ENCODE data around the gene BCL6. TPM values are rescaled to one million over a fixed set of nuclear protein-coding genes. Genes with fewer than 3 reads are reported as not detected.

Gene BCL6
- total RNA-seq, 1 experiment from 2014 or later = 6.2 TPM

GRCh38 chr3:187743195-187744141 is 1.8 kb downstream of the BCL6 start:
- H3K4me3 ChIP-seq = peak overlapping the region; percentile 66
- H3K36me3 ChIP-seq = no peaks in the 10 kb centered on the region
- peak; percentile 39 for DNase-seq
- no peaks in the 10 kb centered on the region for H3K27me3 ChIP-seq
- H3K9me3 ChIP-seq = no peaks in the 10 kb centered on the region

- no peaks in the 10 kb centered on the region for H3K9me3 ChIP-seq
- no peak for DNase-seq
- peak overlapping the region; percentile 43; the same call in 1 of the 2 replicates for H3K4me3 ChIP-seq
- H3K27me3 ChIP-seq = no peaks in the 10 kb centered on the region
- no peaks in the 10 kb centered on the region for H3K36me3 ChIP-seq
Measured at GRCh38 chr3:187742351-187743171, 2.7 kb downstream of the BCL6 start.

- H3K36me3 ChIP-seq = no peaks in the 10 kb centered on the region
- DNase-seq = peak; percentile 58
- H3K4me3 ChIP-seq = peak overlapping the region; percentile 43
- no peaks in the 10 kb centered on the region for H3K9me3 ChIP-seq
- no peaks in the 10 kb centered on the region for H3K27me3 ChIP-seq
Measured at GRCh38 chr3:187741403-187742350, 3.6 kb downstream of the BCL6 start.

- Histone ChIP-seq H3K27me3 (no peaks in the 10 kb centered on the region), H3K4me3 (peak overlapping the region; percentile 43), H3K36me3 (peaks cover 3% of the 10 kb centered on the region; the same call in 1 of the 2 replicates), H3K9me3 (no peaks in the 10 kb centered on the region)
- DNase-seq = peak; percentile 65
Measured at GRCh38 chr3:187740421-187741399, 4.6 kb downstream of the BCL6 start.

- Histone ChIP-seq H3K9me3 (no peaks in the 10 kb centered on the region), H3K27me3 (no peaks in the 10 kb centered on the region), H3K36me3 (peaks cover 3% of the 10 kb centered on the region; the same call in 1 of the 2 replicates), H3K4me3 (peak overlapping the region; percentile 43)
- DNase-seq = peak; percentile 82
Measured at GRCh38 chr3:187739561-187740332, 5.5 kb downstream of the BCL6 start.

- H3K27me3 ChIP-seq = no peaks in the 10 kb centered on the region
- no peak for DNase-seq
- peaks cover 8% of the 10 kb centered on the region for H3K36me3 ChIP-seq
- peak overlapping the region; percentile 43 for H3K4me3 ChIP-seq
- no peaks in the 10 kb centered on the region for H3K9me3 ChIP-seq
Measured at GRCh38 chr3:187739094-187739560, 6.1 kb downstream of the BCL6 start.

GRCh38 chr3:187738331-187739093 is 6.8 kb downstream of the BCL6 start:
- no peaks in the 10 kb centered on the region for H3K9me3 ChIP-seq
- H3K27me3 ChIP-seq = no peaks in the 10 kb centered on the region
- peak; percentile 86 for DNase-seq
- H3K36me3 ChIP-seq = peaks cover 13% of the 10 kb centered on the region
- H3K4me3 ChIP-seq = peak overlapping the region; percentile 43

GRCh38 chr3:187738071-187738330 is 7.3 kb downstream of the BCL6 start:
- peaks cover 16% of the 10 kb centered on the region for H3K36me3 ChIP-seq
- H3K9me3 ChIP-seq = no peaks in the 10 kb centered on the region
- H3K27me3 ChIP-seq = no peaks in the 10 kb centered on the region
- peak overlapping the region; percentile 43 for H3K4me3 ChIP-seq
- no peak for DNase-seq

GRCh38 chr3:187737368-187738070 is 7.7 kb downstream of the BCL6 start:
- Histone ChIP-seq H3K27me3 (no peaks in the 10 kb centered on the region), H3K4me3 (peak overlapping the region; percentile 43), H3K9me3 (no peaks in the 10 kb centered on the region), H3K36me3 (peaks cover 20% of the 10 kb centered on the region)
- peak; percentile 73 for DNase-seq

GRCh38 chr3:187737006-187737367 is 8.3 kb downstream of the BCL6 start:
- Histone ChIP-seq H3K27me3 (no peaks in the 10 kb centered on the region), H3K4me3 (no peak overlapping the region), H3K36me3 (peaks cover 25% of the 10 kb centered on the region), H3K9me3 (no peaks in the 10 kb centered on the region)
- no peak for DNase-seq

GRCh38 chr3:187736418-187736871 is 8.8 kb downstream of the BCL6 start:
- Histone ChIP-seq H3K36me3 (peaks cover 30% of the 10 kb centered on the region), H3K27me3 (no peaks in the 10 kb centered on the region), H3K4me3 (no peak overlapping the region), H3K9me3 (no peaks in the 10 kb centered on the region)
- DNase-seq = peak; percentile 31

GRCh38 chr3:187735837-187736236 is 9.4 kb downstream of the BCL6 start:
- no peak overlapping the region for H3K4me3 ChIP-seq

GRCh38 chr3:187735383-187735782 is 9.9 kb downstream of the BCL6 start:
- Histone ChIP-seq H3K27me3 (no peaks in the 10 kb centered on the region), H3K9me3 (no peaks in the 10 kb centered on the region), H3K4me3 (no peak overlapping the region), H3K36me3 (peaks cover 41% of the 10 kb centered on the region)
- DNase-seq = no peak

More at GRCh38 chr3:187735837-187736236, 9.4 kb downstream of the BCL6 start:
- no peak for DNase-seq
- Histone ChIP-seq H3K36me3 (peaks cover 36% of the 10 kb centered on the region), H3K27me3 (no peaks in the 10 kb centered on the region), H3K9me3 (no peaks in the 10 kb centered on the region)

All from MG63 (cell line).